Measurements from ENCODE around the gene GSTO1.

GSTO1 gene

DNA sequence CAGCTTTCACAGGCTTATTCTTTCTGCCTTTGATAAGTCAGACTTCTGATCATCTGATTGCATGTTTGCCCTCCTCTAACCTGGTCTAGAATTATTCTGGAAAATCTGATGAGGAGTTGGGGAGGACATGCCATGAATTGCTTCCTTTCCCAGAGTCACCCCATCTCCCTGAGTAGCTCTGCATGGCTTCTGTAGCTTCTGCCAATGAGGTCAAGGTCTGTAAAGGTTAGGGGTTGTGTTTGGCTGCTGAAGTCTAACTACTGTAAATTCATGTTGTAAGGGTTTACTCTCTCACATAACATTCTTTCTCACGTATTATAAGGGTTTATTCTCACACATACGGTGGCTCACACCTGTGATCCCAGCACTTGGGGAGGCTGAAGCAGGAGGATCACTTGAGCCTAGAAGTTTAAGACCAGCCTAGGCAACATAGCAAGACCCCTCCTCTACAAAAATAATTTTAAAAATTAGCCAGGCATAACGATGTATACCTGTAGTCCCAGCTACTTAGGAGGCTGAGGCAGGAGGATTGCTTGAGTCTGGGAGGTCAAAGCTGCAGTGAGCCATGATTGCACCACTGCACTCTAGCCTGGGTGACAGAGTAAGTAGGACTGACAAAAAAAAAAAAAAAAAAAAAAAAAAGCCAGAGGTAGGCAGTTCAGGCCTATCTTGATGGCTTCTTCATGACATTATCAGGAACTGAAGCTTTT is 25.0 kb downstream of the GSTO1 start:
- no peak for DNase-seq

GRCh38 chr10:104281694-104282093 is 27.0 kb downstream of the GSTO1 start:
- DNase-seq = no peak

GRCh38 chr10:104284846-104285245 is 30.2 kb downstream of the GSTO1 start:
- no peak for DNase-seq

DNA sequence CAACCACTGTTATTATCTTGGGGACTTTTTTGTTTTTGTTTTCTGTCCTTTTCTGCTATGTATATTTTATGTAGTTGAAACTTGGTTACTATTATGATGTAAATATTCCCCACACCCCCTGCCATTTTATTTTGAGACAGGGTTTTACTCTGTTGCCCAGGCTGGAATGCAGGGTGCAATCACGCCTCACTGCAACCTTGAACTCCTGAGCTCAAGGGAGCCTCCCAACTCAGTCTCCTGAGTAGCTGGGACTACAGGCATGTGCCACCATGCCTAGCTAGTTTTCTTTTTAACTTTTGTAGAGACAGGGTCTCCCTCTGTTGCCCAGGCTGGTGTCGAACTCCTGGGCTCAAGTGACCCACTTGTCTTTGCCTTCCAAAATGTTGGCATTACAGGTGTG is 32.2 kb downstream of the GSTO1 start:
- DNase-seq = no peak

DNA sequence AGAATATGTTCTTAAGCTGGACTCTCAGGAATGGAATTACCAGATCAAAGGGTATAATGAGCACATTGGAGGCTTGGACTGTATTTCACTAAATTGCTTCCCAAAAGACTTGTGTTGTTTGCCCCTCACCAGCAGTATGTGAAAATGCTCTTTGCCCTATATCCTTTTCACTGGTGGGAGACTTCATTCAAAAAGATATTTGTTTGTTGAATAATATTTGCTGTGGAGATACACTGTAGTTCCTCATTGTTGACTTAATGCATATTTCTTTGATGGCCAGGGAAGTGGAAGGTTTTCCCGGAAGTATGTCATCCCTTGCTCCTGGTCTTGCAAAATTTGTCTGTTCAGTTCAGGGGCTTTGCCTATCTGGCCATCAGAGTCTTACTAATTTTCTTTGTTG is 33.7 kb downstream of the GSTO1 start:
- no peak for DNase-seq

GRCh38 chr10:104291439-104291951 is 36.8 kb downstream of the GSTO1 start:
- DNase-seq = no peak

DNA sequence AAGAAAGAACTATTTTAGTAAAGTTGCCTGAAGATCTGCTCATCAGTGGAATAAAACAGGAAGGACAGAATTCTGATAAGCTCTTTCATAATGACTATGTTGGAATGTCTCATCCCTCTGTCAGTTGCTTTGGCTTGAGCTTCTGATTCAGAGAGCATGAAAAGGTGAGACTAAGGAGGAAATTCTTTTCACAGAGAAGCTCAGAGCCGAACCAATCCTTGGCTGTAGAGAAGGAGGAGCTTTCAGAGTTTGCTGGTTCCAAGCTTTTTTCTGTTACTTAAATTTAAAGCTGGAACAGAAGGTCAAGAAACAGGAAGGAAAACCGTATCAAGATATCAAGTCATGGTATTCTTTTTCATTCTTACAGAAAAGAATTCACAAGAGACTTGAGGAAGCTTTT is 38.3 kb downstream of the GSTO1 start:
- DNase-seq = no peak

GRCh38 chr10:104293781-104294321 is 39.2 kb downstream of the GSTO1 start:
- no peak for DNase-seq

DNA sequence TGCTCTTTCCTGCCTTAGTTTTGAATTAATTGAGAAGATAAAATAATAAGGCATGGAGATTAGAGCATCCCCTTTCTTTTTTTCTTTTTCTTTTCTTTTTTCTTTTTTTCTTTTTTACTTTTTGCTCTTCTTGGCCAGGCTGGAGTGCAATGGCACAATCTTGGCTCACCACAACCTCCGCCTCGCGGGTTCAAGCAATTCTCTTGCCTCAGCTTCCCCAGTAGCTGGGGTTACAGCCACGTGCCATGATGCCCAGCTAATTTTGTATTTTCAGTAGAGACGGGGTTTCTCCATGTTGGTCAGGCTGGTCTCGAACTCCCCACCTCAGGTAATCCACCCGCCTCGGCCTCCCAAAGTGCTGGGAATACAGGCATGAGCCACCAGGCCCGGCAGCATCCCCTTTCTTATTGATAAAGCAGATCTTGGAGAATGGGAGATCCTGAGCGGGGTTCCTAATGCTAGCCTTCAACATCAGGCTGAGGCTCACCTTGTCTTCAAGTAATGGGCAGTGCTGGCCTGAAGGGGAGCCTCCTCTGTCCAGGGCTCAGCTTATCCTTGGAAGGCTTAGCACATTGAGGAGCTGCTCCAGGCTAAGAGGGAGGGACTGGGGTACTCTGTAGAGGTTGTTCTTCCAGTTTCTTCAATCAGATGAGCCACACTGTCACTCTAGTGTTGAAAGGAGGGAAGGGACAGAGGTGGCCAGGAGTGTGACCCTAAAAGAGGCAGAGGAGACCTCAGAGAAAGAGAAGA is 42.2 kb downstream of the GSTO1 start:
- DNase-seq = no peak

DNA sequence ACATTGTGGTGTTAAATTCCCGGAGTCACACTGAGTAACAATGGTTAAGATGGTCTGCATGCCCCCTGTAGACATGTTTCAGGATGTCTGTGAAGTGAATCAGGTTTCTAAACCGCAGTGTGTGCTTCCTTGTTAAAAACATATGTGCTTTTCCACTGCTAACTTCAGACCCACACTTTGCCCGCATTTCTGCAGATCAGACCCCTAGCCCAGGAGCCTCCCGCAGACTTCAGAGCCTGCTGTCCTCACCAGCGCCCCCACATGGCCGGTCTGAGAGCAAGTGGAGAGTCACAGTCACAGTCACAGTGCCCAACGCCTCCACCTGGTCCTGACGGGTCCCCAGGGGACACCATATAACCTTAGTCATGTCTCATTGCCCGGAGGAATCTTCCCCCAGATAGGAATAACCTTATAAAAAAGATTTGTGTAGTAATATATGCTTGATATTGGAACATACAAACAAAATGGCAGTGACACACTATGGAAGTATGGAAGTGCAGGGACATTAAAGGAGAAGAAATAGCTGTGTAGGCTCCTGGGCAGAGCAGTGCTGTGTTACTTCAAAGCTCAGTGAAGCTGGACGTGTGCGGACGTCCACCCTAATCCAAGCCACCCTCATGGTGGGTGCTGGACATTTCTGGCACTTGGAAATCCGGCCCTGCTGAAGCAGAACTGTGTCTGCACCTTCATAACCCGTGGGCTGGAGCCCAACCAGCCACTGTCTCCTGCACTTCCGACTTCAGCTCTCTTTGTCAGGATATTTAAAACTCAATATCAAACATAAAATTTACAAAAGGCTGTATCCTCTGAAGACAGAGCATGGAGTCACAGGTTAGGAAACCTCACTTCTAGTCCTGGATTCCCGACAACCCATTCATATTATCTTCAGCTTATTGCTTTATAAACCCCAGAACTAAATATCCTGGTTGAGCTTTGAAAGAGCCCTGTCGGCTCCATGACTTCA is 43.3 kb downstream of the GSTO1 start:
- no peak for DNase-seq

DNA sequence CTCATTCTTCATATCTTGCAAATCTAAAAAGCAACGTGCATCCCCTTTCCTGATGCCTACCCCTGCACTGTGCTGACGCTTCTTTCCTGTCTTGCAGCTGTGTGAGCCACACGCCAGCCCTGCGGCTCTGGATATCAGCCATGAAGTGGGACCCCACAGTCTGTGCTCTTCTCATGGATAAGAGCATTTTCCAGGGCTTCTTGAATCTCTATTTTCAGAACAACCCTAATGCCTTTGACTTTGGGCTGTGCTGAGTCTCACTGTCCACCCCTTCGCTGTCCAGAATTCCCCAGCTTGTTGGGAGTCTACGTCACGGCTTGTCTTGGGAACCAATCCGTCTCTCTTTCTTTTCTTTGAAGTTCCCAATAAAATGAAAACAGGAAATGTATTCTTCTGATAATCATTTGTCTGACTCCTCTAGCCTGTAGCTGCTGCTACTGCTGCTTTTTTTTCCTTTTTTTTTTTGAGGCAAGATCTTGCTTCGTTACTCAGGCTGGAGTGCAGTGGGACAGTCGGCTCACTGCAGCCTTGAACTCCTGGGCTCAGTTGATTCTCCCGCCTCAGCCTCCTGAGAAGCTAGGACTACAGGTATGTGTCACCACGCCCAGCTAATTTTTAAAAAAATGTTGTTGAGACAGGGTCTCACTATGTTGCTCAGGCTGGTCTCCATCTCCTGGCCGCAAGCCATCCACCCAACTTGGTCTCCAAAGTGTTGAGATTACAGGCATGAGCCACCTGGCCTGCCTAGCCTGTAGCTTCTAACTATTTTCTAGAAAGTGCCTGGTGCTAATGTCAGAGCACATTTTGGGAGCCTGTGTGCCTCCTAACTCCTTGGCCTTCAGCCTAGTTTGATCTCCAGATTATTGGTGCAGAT is 44.6 kb downstream of the GSTO1 start:
- DNase-seq = no peak

- DNase-seq = no peak
Measured at GRCh38 chr10:104300002-104300735, 45.5 kb downstream of the GSTO1 start.

- DNase-seq = no peak
Measured at GRCh38 chr10:104300736-104301292, 46.1 kb downstream of the GSTO1 start.

GRCh38 chr10:104301907-104302690 is 47.4 kb downstream of the GSTO1 start:
- DNase-seq = no peak

DNA sequence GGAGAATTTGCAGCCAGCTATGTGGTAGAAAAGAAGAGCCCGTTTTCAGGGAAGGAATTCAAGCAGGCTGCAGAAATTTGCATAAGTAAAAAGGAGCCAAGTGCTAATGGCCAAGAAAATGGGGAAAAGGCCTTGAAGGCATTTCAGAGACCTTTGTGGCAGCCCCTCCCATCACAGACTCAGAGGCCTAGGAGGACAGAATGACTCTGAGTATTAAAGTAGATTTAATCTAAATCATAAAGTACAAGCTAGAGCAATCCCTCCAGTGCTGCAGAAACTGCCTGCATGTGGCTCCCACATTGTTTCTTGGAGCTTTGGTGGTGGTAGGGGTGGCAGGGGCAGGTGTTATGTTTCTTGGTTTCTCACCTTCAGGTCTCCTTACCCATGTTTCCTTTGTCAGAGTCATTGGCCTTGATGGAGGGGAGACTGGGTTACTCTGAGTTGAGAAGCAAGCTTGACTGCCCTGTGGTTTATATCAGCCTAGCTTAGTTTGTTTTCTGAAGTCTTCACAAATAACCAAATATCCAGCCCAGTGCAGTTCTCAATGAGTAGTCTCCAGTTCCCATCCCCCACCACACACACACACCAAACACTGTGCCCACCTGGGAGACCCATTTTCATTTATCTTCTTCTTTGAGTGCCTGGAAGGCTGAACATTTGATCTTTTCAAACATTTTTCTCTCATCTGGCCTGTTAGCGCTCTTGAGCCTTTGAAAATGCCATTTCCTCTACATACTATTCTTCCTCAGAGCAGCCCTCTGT is 49.1 kb downstream of the GSTO1 start:
- no peak for DNase-seq

DNA sequence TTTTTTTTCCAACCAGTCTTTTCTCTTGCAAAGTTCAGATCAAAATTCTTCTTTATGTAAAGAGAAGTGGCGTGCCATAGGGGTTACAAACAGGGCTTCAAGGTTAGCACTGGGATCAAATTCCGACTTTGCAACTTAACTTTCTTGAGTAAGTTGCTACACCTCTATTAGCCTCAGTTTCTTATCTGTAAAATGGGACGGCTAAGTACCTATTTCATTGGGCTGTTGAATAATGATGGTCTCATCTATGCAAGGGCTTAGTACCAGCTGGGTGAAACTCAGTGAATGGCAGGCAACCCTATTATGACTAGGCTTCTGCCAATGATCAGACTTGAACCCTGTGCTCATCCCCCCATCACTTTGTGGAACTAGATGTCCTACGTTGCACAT is 49.7 kb downstream of the GSTO1 start:
- no peak for DNase-seq

DNA sequence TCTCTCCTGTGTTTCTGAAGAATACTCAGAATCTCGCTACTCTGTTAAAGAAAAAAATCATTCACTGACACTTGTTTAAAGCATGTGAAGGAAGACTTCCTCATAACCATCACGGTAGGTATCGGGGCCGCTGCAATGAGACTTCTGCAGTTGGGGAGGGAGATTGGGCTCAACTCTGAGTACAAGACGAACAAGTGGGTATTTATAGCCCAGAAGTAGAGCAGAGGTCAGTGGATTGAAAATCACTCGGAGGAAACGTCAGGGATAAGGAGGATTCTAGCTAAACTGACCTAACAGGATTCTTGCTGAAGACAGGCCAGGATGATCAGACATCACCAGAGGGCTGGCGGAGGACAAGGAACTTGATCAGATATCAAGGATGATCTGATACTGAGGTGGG is 50.2 kb downstream of the GSTO1 start:
- no peak for DNase-seq

- DNase-seq = no peak
Measured at GRCh38 chr10:104306897-104307296, 52.2 kb downstream of the GSTO1 start.
